A673 (cell line): Measurements from ENCODE around the gene NOTCH2NLA. TPM values are rescaled to one million over a fixed set of nuclear protein-coding genes. Genes with fewer than 3 reads are reported as not detected.
"Not testable (repeated sequence)": the region's sequence is repeated elsewhere in the genome, so short reads cannot be mapped to it uniquely, and the experiment has no call there.

Experiments
- BruUV-seq: library from RNA; stranded (reverse); fragments of 400-500 nt; replicated peaks from 2 replicates; lab custom pipeline; 2021; lab: Mats Ljungman, UMichigan
- CTCF ChIA-PET: fragments of 300-600 bp; sonication (Branson Sonifier 250); formaldehyde crosslinking; loops from one replicate; lab custom pipeline; 2022; ENCODE audit warnings: antibody characterized with exemption; lab: Charles Lee
- POLR2A ChIA-PET: fragments of 300-600 bp; sonication (Branson Sonifier 250); formaldehyde crosslinking; loops from one replicate; lab custom pipeline; 2022; ENCODE audit warnings: antibody characterized with exemption; ENCODE audit not compliant: low non-redundant PET; lab: Charles Lee
- DNase-seq: peaks from one replicate; pipeline ENCODE4 v3.0.0-alpha.2; 2015; ENCODE audit warnings: low spot score
- H3K27ac ChIP-seq: fragments of 200-600 bp; sonication (generic); 2 replicates; pipeline ENCODE4 v1.5.1; 2016; ENCODE audit warnings: mixed run types, low read depth, mild to moderate bottlenecking, mixed read lengths, antibody characterized with exemption, low read length; ENCODE audit not compliant: poor library complexity, severe bottlenecking
- H3K27me3 ChIP-seq: fragments of 200-600 bp; sonication (generic); replicated peaks from 2 replicates; pipeline ENCODE4 v1.6.1; 2017; ENCODE audit warnings: mixed run types, low read depth, mild to moderate bottlenecking, mixed read lengths, antibody characterized with exemption, low read length; ENCODE audit not compliant: insufficient read depth, poor library complexity
- H3K36me3 ChIP-seq: fragments of 200-600 bp; sonication (generic); 2 replicates; pipeline ENCODE4 v1.6.1; 2016; ENCODE audit warnings: mixed run types, mild to moderate bottlenecking, mixed read lengths, antibody characterized with exemption, low read length; ENCODE audit not compliant: insufficient read depth, poor library complexity, severe bottlenecking
- H3K4me1 ChIP-seq: fragments of 200-600 bp; sonication (generic); 2 replicates; pipeline ENCODE4 v1.6.1; 2017; ENCODE audit warnings: mixed run types, mild to moderate bottlenecking, mixed read lengths, antibody characterized with exemption, low read length; ENCODE audit not compliant: insufficient read depth, poor library complexity, severe bottlenecking
- H3K4me3 ChIP-seq: fragments of 200-600 bp; sonication (generic); 2 replicates; pipeline ENCODE4 v1.5.1; 2016; ENCODE audit warnings: low read depth, mixed run types, mild to moderate bottlenecking, mixed read lengths, low read length; ENCODE audit not compliant: poor library complexity, severe bottlenecking
- H3K9me3 ChIP-seq: fragments of 200-600 bp; sonication (generic); 2 replicates; pipeline ENCODE4 v1.6.1; 2016; ENCODE audit warnings: mixed run types, low read depth, mild to moderate bottlenecking, mixed read lengths, antibody characterized with exemption, low read length; ENCODE audit not compliant: poor library complexity, severe bottlenecking
- intact Hi-C: fragments of 100-400 bp; cut with micrococcal nuclease; formaldehyde crosslinking; loops from one replicate; pipeline ENCODE4 v1.10.0; 2022; ENCODE audit not compliant: unreplicated experiment
- total RNA-seq: library from RNA; stranded (reverse); gene quantifications from 2 replicates; pipeline ENCODE4 v1.2.3, GENCODE V29; 2021

The NOTCH2NLA gene
- total RNA-seq, 1 experiment from 2014 or later: 35.2 TPM

DNA sequence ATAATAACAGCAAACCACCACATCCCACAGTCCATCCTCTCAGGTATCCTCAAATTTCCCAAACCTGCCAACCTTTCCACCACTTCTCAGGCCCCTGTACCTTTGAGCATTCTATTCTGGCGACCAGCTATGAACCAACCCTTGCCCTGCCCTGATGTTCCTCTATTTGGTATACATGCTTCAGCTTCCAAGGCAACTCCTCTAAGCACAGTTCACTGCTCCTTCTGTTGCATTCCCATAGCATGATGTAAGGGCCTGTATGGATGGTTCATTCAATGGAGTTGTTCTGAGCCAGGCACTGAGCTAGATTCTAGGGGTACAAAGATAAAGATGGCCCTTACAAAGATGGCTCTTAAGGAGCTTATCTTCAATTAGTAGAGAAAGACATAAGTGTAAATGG lies 22.7 kb upstream of the NOTCH2NLA start:
- intact Hi-C loops, BruUV-seq, H3K4me1 ChIP-seq, H3K36me3 ChIP-seq, POLR2A ChIA-PET, H3K27ac ChIP-seq, CTCF ChIA-PET, H3K9me3 ChIP-seq, DNase-seq, H3K27me3 ChIP-seq, H3K4me3 ChIP-seq: not testable (repeated sequence)

DNA sequence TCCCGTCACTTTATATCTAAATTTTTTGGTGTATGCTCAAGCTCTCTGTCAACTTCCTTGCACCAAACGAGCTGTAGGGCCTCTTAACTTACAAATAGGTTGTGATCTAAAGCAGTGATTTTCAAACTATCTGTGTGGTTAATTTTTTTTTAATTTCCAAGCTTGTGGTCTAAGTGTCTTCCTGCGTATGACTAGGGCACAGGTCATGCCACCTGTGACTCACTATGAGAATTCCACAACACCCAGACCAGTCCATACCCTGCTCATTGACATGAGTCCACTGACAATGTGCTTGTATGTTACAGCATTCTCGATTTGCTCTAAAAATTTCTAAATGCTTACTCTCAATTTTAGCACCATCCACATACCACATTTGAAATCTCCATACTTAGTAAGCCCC lies 19.8 kb upstream of the NOTCH2NLA start:
- not testable (repeated sequence) for BruUV-seq

DNA sequence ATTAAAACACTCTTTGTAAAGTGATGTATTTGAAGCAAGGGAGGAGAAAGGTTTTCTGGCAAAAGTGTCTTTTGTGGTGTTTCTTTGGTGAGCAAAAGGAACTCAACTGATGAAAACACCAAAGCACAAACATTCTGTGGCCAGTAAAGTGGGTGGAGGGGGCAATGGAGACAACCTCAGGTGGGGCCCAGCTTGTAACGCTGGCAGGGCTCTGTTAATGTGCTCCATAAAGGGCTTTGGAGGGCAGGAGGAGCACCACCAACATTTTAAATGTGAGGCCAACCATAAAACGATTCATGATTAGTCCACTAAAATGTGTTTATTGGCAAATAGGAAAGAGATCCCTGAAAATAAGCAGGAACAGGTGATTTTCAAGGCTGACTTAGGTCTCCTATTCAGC lies 7.8 kb upstream of the NOTCH2NLA start:
- H3K9me3 ChIP-seq, H3K36me3 ChIP-seq, CTCF ChIA-PET, H3K4me3 ChIP-seq, DNase-seq, intact Hi-C loops, H3K27ac ChIP-seq, POLR2A ChIA-PET, BruUV-seq, H3K27me3 ChIP-seq, H3K4me1 ChIP-seq: not testable (repeated sequence)

More for the DNA sequence above, 19.8 kb upstream of the NOTCH2NLA start:
- DNase-seq, H3K27ac ChIP-seq, H3K36me3 ChIP-seq, H3K4me1 ChIP-seq, H3K27me3 ChIP-seq, H3K4me3 ChIP-seq, intact Hi-C loops, POLR2A ChIA-PET, CTCF ChIA-PET, H3K9me3 ChIP-seq: not testable (repeated sequence)

DNA sequence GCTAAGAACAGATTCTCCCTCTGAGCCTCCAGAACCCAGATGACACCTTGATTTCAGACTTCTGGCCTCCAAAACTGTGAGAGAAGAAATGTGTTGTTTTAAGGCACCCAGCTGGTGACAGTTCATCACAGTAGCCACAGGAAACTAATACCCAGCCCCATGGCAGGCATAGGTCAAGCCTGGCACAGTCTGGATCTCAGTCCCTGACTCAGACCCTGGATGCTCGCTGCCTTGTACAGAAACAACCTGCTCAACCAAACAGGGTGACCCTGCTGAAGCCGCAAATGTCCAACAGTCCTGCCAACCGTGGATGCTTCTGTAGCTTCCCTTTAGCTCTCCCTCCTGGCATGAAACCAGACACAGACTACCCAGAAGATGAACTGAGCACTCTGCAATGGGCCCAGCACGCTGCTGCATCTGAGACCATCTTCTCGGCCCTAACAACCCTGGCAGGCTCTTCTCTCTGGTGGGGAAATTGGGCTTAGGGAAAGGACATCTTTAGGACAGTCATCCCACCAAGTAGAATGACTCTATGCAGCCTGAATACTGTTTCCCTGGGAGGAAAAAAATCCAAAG lies 7.3 kb upstream of the NOTCH2NLA start:
- DNase-seq, H3K4me1 ChIP-seq, H3K27me3 ChIP-seq, intact Hi-C loops, BruUV-seq, H3K36me3 ChIP-seq, POLR2A ChIA-PET, CTCF ChIA-PET, H3K9me3 ChIP-seq, H3K4me3 ChIP-seq, H3K27ac ChIP-seq: not testable (repeated sequence)

DNA sequence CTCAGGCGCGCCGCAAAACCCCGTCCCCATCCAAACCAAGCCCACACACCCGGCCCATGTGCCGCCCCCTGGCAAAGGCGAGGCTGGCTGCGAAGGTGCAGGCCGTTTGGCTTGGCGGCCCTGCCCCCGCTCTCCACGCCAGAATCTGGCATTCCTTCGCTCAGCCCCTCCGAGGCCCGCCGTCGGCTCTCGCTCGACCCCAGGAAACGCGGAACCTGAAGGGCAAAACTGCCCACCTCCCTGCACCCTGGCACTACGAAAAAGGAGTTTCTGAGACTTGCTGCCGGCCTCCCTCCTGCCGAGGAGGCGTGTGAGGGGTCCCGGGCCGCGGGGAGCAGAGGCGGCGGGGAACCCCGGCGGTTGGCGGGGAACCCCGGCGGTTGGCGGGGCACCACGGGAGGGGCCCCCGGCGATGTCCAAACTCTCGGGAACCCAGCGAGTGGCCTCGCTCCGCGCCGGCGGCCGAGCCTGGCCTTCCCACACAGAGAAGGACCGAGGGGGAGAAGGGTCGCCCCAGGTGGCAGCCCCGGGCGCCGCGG lies 608 bp downstream of the NOTCH2NLA start:
- CTCF ChIA-PET, POLR2A ChIA-PET, intact Hi-C loops, DNase-seq, H3K9me3 ChIP-seq, H3K27me3 ChIP-seq, H3K4me1 ChIP-seq, H3K36me3 ChIP-seq: not testable (repeated sequence)
- peak overlapping the region; percentile 52 for H3K4me3 ChIP-seq
- BruUV-seq: TSS peak; percentile 54
- H3K27ac ChIP-seq: peak overlapping the region; percentile 61

DNA sequence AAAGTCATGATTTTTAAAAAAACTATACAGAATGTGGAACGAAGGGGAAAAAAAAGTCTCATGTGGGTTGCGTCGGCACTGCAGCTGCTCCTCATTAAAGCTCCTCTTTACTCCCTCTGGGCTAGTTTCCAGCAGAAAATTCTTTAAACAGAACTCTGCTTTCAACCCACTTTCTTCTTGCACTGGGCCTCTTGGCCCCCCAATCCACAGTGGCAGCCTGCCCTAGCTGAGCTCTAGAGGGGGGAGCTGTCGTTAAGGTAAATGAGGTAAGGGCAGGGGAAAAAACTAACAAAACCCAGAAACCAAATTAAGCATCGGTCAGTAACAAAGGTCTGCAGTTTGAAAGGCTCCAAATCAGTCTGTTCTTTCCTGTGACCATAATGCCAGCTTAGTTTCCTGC lies 54.3 kb downstream of the NOTCH2NLA start:
- intact Hi-C loops, CTCF ChIA-PET, H3K36me3 ChIP-seq, H3K9me3 ChIP-seq, H3K4me3 ChIP-seq, DNase-seq, H3K4me1 ChIP-seq, H3K27me3 ChIP-seq, BruUV-seq, POLR2A ChIA-PET: not testable (repeated sequence)
- peak overlapping the region; percentile 68 for H3K27ac ChIP-seq

DNA sequence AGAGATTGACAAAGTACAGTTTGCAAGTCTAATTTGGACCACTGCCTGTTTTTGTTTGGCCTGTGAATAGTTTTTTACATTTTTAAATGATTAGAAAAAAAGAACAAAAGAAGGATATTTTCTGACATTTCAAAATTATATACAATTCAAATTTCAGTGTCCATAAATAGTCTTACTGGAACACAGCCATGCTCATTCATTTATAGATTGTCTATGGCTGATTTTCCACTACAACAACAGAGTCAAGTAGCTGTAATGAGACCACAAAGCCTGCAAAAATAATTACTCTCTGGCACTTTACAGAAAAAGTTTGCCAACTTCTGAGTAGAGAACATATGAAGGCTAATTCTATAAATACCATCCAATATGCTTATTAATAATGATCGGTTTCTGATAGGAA lies 61.1 kb downstream of the NOTCH2NLA start:
- H3K36me3 ChIP-seq, H3K27me3 ChIP-seq, BruUV-seq, intact Hi-C loops, H3K4me3 ChIP-seq, H3K9me3 ChIP-seq, H3K27ac ChIP-seq, CTCF ChIA-PET, DNase-seq, POLR2A ChIA-PET, H3K4me1 ChIP-seq: not testable (repeated sequence)

DNA sequence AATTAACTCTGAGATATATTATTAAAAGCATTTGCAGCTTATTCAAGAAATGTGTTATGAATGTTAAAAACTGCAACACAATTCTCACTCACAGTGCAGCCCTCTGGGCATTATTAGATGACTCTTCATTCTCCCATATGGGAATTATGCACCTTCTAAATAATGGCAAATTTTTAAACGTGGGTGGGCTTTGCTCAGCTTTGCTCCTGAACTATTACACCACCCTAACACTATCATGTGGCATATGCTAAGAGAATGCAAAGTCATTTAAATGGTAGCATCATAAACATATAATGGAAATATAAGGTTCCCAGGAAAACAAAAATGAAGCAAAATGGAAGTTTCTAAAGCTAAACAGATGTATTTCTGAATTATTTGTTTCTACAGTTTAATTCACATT lies 61.5 kb downstream of the NOTCH2NLA start:
- CTCF ChIA-PET, BruUV-seq, H3K36me3 ChIP-seq, H3K4me1 ChIP-seq, DNase-seq, H3K9me3 ChIP-seq, H3K4me3 ChIP-seq, H3K27me3 ChIP-seq, POLR2A ChIA-PET, H3K27ac ChIP-seq, intact Hi-C loops: not testable (repeated sequence)
